Epithelial cell of esophagus (primary cell): ENCODE data around the gene MED26.

ENCODE experiments used
- DNase-seq: peaks from one replicate; pipeline ENCODE4 v3.0.0; 2010; ENCODE audit warnings: low read depth
- H3K4me3 ChIP-seq: 2 replicates; pipeline ENCODE4 v1.5.1; 2011; ENCODE audit warnings: mild to moderate bottlenecking, low read length, control low read depth
- CTCF ChIP-seq: IDR thresholded peaks from 2 replicates; pipeline ENCODE4 v1.5.1; 2011; ENCODE audit warnings: low read depth, mild to moderate bottlenecking, low read length, control low read depth, inconsistent platforms; ENCODE audit not compliant: insufficient read depth; ENCODE audit errors: missing control alignments

MED26 gene

GRCh38 chr19:16541526-16542044 lies 86.4 kb downstream of the MED26 start:
- H3K4me3 ChIP-seq, result peak overlapping the region; percentile 94
- TF ChIP-seq CTCF, result no peak
- peak; percentile 31 for DNase-seq

- no peak for DNase-seq
- TF ChIP-seq CTCF, result no peak
- peak overlapping the region; percentile 94 for H3K4me3 ChIP-seq
Observed at GRCh38 chr19:16540948-16541347, 87.1 kb downstream of the MED26 start.

GRCh38 chr19:16537111-16537510 lies 90.9 kb downstream of the MED26 start:
- TF ChIP-seq CTCF, result no peak
- H3K4me3 ChIP-seq, result no peak overlapping the region
- no peak for DNase-seq

GRCh38 chr19:16536130-16536529 lies 91.9 kb downstream of the MED26 start:
- no peak overlapping the region for H3K4me3 ChIP-seq
- TF ChIP-seq CTCF, result no peak
- no peak for DNase-seq

GRCh38 chr19:16535381-16535780 lies 92.6 kb downstream of the MED26 start:
- no peak overlapping the region for H3K4me3 ChIP-seq
- no peak for DNase-seq
- TF ChIP-seq CTCF, result no peak

GRCh38 chr19:16532440-16533234 lies 95.4 kb downstream of the MED26 start:
- H3K4me3 ChIP-seq, result no peak overlapping the region
- no peak for DNase-seq
- no peak for TF ChIP-seq CTCF

GRCh38 chr19:16531380-16531669 lies 96.7 kb downstream of the MED26 start:
- H3K4me3 ChIP-seq, result no peak overlapping the region
- no peak for TF ChIP-seq CTCF
- no peak for DNase-seq
